ENCODE data around the gene HNRNPA1L2. TPM values are rescaled to one million over a fixed set of nuclear protein-coding genes. Genes with fewer than 3 reads are reported as not detected.

Gene HNRNPA1L2
- total RNA-seq, 1 experiment from 2014 or later: 6.2 TPM

DNA sequence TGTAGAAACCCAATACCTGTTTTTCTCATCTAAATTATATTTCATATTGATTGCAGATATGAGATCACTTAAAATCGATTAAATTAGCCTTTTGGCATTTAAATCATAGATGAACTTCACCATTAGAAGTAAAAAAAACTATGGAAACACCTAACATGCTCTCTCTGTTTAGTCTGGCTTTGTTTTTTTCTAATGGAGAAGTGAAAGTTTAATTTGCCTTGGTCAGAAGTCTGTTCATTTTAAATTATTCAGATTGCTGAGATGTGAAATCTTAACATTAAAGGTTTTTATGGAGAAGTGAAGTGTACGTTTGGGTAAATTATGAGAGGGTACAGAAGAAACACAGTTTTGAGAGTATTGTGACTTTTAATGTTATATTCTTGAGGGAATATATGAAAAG, 17.1 kb downstream of the HNRNPA1L2 start:
- ChIA-PET RAD21 (ENCODE audit: low non-redundant PET in 1 of 2, low total read pairs in 2 of 2, uncharacterized antibody in 2 of 2, unreplicated experiment in 2 of 2) (no interaction called here), POLR2A (no interaction called here), CTCF (no interaction called here)
- H3K9me2 ChIP-seq (ENCODE audit: insufficient read depth): no peaks in the 10 kb centered on the region
- TF ChIP-seq ZFX (IDR thresholded peaks at IDR 0.05) (no peak), RAD21 (IDR thresholded peaks at IDR 0.05; ENCODE audit: low read depth) (no peak), JUND (IDR thresholded peaks at IDR 0.05) (no peak), SIN3A (IDR thresholded peaks at IDR 0.05; ENCODE audit: low read depth) (no peak), ZNF274 (IDR thresholded peaks at IDR 0.05; ENCODE audit: low read depth, low read length) (no peak), FOSL1 (IDR thresholded peaks at IDR 0.05; ENCODE audit: low read depth) (no peak), EGR1 (IDR thresholded peaks at IDR 0.05; ENCODE audit: low read depth) (no peak), CEBPB (IDR thresholded peaks at IDR 0.05; ENCODE audit: low read depth) (no peak), CBX3 (IDR thresholded peaks at IDR 0.05; ENCODE audit: low read depth) (no peak), TCF7L2 (IDR thresholded peaks at IDR 0.05; ENCODE audit: borderline replicate concordance, extremely low read depth, insufficient read depth, insufficient read length) (no peak)
- TF ChIP-seq, protein P1, sequence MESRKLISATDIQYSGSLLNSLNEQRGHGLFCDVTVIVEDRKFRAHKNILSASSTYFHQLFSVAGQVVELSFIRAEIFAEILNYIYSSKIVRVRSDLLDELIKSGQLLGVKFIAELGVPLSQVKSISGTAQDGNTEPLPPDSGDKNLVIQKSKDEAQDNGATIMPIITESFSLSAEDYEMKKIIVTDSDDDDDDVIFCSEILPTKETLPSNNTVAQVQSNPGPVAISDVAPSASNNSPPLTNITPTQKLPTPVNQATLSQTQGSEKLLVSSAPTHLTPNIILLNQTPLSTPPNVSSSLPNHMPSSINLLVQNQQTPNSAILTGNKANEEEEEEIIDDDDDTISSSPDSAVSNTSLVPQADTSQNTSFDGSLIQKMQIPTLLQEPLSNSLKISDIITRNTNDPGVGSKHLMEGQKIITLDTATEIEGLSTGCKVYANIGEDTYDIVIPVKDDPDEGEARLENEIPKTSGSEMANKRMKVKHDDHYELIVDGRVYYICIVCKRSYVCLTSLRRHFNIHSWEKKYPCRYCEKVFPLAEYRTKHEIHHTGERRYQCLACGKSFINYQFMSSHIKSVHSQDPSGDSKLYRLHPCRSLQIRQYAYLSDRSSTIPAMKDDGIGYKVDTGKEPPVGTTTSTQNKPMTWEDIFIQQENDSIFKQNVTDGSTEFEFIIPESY (IDR thresholded peaks at IDR 0.05; ENCODE audit: extremely low read depth, insufficient replicate concordance, low read length): no peak
- TF ChIP-seq, protein P2, sequence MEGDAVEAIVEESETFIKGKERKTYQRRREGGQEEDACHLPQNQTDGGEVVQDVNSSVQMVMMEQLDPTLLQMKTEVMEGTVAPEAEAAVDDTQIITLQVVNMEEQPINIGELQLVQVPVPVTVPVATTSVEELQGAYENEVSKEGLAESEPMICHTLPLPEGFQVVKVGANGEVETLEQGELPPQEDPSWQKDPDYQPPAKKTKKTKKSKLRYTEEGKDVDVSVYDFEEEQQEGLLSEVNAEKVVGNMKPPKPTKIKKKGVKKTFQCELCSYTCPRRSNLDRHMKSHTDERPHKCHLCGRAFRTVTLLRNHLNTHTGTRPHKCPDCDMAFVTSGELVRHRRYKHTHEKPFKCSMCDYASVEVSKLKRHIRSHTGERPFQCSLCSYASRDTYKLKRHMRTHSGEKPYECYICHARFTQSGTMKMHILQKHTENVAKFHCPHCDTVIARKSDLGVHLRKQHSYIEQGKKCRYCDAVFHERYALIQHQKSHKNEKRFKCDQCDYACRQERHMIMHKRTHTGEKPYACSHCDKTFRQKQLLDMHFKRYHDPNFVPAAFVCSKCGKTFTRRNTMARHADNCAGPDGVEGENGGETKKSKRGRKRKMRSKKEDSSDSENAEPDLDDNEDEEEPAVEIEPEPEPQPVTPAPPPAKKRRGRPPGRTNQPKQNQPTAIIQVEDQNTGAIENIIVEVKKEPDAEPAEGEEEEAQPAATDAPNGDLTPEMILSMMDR (IDR thresholded peaks at IDR 0.05 in 2 of 3, conservative IDR thresholded peaks at IDR 0.05 in 1 of 3; ENCODE audit: borderline replicate concordance in 1 of 3, insufficient read depth in 1 of 3, low read depth in 2 of 3, low read length in 2 of 3): no peak
- intact Hi-C loops (cut with micrococcal nuclease): no loop called here
- no peak overlapping the region for H3K9ac ChIP-seq (ENCODE audit: low read length)
- peaks cover 50 to 54% of the 10 kb centered on the region in 2 experiments for H3K36me3 ChIP-seq (ENCODE audit: control insufficient read depth in 1 of 2, insufficient read depth in 2 of 2, low read length in 2 of 2)
- H3K27ac ChIP-seq (ENCODE audit: low read depth, low read length): no peak overlapping the region
- H3K27me3 ChIP-seq (ENCODE audit: insufficient read depth, low read length): no peaks in the 10 kb centered on the region
- peaks cover 75% of the 10 kb centered on the region for H3K79me2 ChIP-seq (ENCODE audit: insufficient read depth, low read length)
- no peak overlapping the region for H3K4me2 ChIP-seq (ENCODE audit: low read length)
- no peak overlapping the region for H3K4me3 ChIP-seq (replicated peaks in 1 of 2; ENCODE audit: low read depth in 1 of 2, low read length in 2 of 2)
- no peaks in the 10 kb centered on the region for H3K9me3 ChIP-seq (ENCODE audit: control insufficient read depth in 1 of 2, insufficient read depth in 1 of 2, low read depth in 1 of 2, low read length in 2 of 2)
- H3K4me1 ChIP-seq (ENCODE audit: control insufficient read depth in 1 of 2, insufficient read depth in 2 of 2, low read length in 2 of 2): 0 out of 4 replicates have a peak, but pooled peaks cover 0 to under 1% of the 10 kb centered on the region in 2 experiments
- H4K20me1 ChIP-seq (ENCODE audit: insufficient read depth): no peaks in the 10 kb centered on the region
- no peak for DNase-seq (ENCODE audit: low read depth, low spot score)
- no peak for ATAC-seq
- H2AFZ ChIP-seq (ENCODE audit: low read depth, low read length, poor library complexity, severe bottlenecking): no peak overlapping the region
- no TSS peak for BruUV-seq (replicated peaks)

Measured in HCT116 (cell line).